HG03095 (cell line): ENCODE data around the gene OGDH.
"Not testable (repeated sequence)": the region's sequence is repeated elsewhere in the genome, so short reads cannot be mapped to it uniquely, and the experiment has no call there.

Source experiments
- ATAC-seq: cut with Tn5 transposase; IDR thresholded peaks from one replicate; pipeline ENCODE4 v1.9.1; 2021; ENCODE audit warnings: moderate library complexity; ENCODE audit not compliant: unreplicated experiment

The OGDH gene

GRCh38 chr7:44703921-44704320 lies 97.5 kb downstream of the OGDH start:
- ATAC-seq = no peak

- ATAC-seq = no peak
Measured at GRCh38 chr7:44705434-44705833, 99.0 kb downstream of the OGDH start.

- ATAC-seq = no peak
Measured at GRCh38 chr7:44706788-44707557, 100.5 kb downstream of the OGDH start.

GRCh38 chr7:44707558-44708230 lies 101.3 kb downstream of the OGDH start:
- ATAC-seq = no peak

DNA sequence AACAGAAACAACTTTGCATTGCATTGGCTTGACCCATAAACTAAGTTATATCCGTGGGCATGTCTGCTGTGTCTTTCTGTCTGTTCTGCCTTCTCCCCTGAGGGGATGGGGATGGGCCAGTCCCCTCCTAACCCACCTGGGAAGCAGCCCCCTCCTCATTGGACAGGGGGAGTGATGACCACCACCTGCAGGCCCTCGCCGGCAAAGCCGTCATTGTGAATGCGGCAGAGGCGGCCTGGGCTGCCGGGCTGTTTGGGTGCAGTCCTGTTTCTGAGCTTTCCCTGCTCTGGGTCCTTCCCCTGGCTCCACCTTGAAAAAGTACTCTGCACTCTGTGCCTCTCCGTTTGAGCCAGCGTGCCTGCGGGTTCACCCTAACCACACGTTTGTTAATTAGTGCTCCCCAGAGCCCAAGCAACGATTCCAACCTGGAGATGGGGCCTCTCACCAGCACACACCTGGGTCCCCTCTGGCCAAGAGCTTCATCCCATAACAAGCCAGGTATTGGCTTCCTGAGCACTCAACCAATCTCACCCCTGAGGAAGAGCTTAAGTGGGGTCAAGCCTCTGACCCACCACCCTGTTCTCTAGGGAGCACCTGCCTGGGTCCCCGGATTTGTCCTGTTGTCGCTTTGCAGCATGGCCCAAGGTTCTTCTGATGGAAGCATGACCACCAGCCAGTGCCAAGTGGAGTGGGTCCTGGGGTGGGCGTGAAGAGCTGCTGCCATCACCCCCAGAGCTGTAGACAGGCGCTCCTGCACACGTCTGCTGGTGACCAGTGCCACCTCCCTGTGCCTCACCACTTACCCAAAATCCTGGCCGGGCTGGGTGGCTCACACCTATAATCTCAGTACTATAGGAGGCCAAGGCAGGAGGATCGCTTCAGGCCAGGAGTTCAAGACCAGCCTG lies 102.8 kb downstream of the OGDH start:
- ATAC-seq = no peak

DNA sequence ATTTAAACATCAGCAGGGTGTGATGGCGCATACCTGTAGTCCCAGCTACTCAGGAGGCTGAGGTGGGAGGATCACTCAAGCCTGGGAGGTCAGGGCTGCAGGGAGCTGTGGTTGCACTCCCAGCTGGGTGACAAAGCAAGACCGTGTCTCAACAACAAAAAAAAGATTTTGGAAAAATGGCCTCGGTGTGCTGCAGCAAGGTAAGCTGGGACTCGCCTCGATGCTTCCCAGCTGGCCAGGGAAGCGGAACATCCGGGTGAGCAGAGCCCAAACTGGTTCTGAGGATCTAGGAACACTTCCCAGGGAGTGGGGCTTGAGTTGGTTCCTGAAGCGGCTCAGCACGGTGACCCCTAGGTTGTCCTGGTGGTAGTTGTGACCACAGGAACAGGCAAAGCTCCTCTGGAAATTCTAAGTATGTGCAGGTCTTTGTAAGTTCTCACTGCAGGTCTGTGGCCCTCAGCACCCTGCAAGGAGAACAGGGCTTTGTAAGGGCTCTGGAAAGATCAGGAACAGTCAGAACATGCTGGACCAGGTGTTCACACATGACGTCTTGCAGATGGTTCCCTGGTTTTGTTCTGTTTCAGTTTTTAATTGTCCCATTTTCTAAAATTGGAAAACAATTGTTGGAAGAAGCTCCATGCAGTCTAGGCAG lies 103.6 kb downstream of the OGDH start:
- no peak for ATAC-seq

DNA sequence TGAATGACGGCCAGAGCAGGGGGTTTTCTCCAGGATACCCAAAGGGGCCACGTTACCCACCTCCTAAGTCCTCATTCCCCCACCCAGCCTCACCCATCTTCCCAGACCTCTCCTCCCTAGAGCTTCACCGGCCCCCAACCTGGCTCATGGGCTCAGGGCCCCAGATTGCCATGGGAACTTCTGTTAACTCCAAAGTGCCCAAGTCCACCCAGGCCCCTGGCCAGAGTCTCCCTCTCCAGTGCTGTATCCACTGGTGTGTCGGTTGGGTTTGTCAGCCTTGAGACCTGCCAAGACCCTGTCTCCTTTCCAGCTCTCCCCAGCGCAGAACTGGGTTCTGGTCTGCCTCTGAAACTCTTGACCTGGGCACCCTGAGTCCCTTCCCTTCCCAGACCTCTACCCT lies 105.1 kb downstream of the OGDH start:
- no peak for ATAC-seq

- ATAC-seq = no peak
Measured at GRCh38 chr7:44712012-44712411, 105.6 kb downstream of the OGDH start.

DNA sequence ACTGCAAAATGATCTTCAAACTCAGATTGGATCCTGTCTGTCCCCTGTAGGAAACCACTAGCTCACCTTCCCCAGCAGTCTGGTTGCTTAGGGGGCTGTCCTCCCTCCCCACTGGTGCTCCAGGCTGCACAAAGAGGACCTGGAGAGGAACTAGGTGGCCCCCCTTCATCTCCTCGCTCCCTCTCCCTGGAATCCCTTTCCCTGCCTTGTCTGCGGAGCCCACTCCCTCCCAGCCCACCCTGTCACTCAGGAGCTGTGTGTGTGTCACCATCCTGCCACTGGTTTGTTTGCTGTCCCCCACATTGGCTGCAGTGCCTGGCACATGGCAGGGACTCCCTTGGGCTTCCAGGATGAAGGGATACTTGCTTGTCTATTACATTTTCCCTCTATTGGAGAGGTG lies 106.7 kb downstream of the OGDH start:
- no peak for ATAC-seq

DNA sequence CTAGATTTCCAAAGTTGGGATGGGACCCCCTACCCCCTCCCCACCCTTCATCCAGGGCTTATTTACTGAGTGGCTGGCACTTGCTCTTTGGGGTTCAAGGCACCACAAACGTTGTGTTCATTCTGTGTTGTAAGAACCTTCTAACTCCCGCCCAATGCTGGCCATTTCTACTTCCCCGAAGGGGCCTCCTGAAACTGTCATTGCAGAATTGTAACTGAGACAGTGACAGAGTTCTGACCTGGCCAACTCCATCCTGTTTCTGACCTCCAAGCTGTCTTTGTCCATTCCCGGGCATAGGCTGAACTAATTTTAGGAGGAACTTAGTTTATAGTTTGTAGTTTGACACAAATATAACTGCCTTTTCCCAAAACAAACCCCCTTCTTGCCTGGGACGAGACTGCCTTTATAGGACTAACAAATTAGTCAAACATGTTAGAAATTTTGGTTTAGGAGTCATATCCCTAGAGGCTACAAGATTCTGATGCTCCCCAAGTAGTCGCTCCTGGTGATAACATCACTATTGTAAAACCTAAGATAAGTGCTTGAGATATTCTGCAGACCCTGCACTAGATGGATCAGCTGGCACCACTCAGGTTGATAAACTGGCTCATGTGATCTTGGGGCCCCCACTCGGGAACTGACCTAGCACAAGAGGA lies 107.4 kb downstream of the OGDH start:
- ATAC-seq = no peak

DNA sequence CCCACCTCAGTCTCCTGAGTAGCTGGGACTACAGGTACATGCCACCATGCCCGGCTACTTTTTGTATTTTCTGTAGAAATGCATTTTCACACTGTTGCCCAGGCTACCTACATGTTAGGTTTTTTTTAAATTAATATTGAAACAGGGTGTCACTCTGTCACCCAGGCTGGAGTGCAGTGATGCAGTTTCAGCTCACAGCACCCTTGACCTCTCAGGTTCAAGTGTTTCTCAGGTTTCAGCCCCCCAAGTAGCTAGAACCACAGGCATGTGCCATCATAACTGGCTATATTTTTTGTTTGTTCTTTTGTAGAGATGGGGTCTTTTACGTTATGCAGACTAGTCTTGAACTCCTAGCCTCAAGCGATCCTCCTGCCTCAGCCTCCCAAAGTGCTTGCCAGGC lies 109.8 kb downstream of the OGDH start:
- ATAC-seq = no peak

DNA sequence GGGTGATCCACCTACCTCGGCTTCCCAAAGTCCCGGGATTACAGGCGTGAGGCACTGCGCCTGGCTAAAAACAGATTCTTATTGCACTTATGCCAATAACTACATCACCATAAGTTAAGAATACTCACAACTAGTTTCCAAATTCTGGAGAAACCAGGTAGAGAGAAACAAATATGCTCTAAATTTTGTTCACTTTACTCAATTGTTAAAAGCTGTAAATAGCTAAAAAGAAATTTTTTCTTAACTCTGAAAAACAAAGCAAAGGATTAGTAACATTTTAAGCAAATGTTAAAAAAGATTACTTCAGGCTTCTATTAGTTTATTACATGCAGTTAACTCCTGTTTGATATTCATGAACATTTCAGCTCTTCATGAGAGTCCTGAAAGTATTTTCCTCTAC lies 113.9 kb downstream of the OGDH start:
- ATAC-seq = no peak

DNA sequence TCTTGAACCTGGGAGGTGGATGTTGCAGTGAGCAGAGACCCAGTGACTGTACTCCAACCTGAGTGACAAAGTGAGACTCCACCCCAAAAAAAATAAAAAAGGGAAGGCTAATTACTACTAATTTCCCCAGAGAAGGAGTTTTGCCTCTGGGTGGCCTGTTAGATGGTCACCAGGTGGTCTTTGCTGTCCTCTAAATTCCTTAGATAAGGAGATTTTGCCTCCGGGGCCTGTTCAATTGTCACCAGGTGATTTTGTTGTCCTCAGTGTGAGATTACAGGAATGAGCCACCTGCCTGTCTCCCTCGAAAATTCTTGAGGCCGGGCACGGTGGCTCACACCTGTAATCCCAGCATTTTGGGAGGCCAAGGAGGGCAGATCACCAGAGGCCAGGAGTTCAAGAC lies 117.8 kb downstream of the OGDH start:
- ATAC-seq = no peak

GRCh38 chr7:44726250-44726649 lies 119.8 kb downstream of the OGDH start:
- ATAC-seq = not testable (repeated sequence)

DNA sequence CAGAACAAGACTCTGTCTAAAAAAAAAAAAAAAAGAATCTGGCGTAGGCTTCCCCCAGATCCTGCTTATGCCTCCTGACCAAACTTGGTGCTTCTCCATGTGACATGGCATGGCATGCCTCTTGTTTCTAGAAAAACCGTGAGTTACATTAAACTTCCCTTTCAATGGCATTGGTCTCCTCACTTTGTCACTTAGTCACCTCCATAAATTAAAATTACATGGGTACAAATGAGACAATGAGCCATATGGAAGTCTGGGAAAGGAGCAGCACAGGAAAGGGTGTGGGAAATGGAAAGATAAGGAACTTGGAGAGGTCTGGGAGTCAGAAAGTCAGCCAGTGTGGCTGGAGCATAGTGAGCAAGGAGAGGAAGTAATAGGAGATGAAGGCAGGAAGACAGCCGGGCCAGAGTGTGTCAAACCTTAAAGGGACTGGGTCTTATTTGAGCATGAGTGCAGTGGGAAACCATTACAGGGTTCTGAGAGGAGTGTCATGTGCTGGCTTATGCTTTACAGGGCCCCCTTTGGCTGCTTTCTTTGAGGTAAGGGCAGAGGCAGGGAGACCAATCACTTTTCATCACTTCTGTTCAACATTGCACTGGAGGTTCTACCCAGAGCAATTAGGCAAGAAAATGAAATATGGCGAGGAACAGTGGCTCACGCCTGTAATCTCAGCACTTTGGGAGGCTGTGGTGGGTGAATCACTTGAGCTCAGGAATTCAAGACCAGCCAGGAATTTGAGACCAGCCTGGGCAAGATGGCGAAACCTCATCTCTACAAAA lies 120.9 kb downstream of the OGDH start:
- ATAC-seq = no peak

- no peak for ATAC-seq
Measured at GRCh38 chr7:44727937-44728262, 121.5 kb downstream of the OGDH start.

- no peak for ATAC-seq
Measured at GRCh38 chr7:44729949-44730590, 123.6 kb downstream of the OGDH start.

DNA sequence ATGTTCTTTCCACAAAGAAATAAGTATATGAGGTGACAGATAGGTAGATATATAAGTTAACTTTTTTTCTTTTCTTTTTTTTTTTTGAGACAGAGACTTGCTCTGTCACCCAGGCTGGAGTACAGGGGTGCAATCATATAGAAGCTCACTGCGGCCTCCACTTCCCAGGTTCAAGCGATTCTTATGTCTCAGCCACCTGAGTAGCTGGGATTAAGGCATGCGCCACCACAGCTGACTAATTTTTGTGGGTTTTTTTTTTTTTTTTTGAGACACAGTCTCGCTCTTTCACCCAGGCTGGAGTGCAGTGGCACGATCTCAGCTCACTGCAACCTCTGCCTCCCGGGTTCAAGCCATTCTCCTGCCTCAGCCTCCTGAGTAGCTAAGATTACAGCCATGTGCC lies 126.5 kb downstream of the OGDH start:
- not testable (repeated sequence) for ATAC-seq

GRCh38 chr7:44733708-44734481 lies 127.5 kb downstream of the OGDH start:
- ATAC-seq = no peak
